Embryonic facial prominence (tissue), 1 donor: Measurements from ENCODE around the gene CISTR.
"Not testable (repeated sequence)": the region's sequence is repeated elsewhere in the genome, so short reads cannot be mapped to it uniquely, and the experiment has no call there.

Experiments used
- DNase-seq: peaks from one replicate; pipeline ENCODE4 v3.0.0-alpha.2; 2016; ENCODE audit errors: extremely low spot score

The CISTR gene

DNA sequence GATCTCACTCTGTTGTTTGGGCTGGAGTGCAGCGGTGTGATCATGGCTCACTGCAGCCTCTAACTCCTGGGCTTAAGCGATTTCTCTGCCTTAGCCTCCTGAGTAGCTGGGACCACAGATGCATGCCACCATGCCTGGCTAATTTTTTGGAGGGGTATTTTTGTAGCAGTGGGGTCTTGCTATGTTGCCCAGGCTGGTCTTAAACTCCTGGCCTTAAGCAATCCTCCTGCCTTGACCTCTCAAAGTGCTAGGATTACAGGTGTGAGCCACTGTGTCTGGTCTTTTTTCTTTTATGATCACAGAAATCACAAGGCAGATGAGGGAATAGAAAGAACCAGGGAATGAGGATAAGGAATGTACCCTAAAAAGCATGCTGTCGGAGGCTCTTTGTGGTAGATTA lies 11.0 kb upstream of the CISTR start:
- not testable (repeated sequence) for DNase-seq

DNA sequence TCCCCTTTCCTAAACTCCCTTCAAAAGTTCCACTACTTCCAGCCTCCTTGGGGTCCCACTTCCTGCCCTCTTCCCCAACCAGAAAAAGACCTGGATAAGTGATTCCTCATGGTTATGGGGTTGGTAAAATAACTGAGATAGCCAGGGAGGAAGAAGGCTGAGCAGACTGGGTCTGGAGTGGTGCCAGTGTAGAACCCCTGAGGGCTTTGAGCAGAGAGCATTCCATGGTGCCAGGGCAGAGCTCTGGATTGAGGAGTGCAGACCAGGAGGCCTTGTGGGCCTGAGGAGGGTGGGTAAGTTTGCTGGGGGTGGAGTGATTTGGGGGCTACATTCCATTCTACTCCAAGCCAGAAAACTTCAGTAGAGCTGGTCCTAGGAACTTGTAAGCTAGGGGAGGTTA lies 9.5 kb upstream of the CISTR start:
- DNase-seq: no peak

DNA sequence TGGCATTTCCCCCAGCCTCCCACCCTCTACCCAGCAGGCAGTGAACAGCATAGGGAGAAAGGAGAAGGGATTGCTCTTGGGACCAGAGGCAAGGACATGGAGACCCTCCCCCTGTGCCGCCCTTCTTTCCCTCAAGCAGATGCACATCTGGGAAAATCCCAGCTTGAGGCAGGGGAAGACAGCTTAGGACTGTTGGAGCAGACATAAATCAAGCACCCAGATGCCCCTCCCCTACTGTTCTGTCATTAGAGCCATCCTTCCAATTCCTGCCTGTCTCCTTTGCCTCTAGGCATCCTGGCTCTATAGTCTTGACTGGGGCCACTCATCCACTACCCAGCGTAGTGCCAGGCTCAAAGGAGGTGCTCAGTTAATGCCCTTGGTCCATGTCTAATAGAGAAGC lies 7.5 kb upstream of the CISTR start:
- no peak for DNase-seq

DNA sequence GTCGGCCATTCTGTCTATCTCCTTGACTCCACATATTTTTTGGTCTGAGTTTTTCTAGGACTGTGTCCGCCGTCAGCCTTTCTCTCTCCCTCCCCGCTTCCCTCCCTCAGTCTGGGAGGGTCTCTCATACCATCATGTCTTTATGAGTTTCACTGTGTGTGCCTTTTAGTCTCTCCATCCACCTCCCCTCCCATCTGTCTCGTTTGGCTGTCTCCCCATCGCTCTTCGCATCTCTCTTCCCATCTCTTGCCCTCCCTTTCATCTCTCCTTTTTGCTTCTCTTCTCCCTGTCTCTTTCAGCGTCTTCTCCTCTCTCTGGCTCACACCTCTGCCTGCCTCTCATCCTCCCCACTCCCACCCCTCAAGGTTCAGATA lies 6.9 kb upstream of the CISTR start:
- DNase-seq: no peak

DNA sequence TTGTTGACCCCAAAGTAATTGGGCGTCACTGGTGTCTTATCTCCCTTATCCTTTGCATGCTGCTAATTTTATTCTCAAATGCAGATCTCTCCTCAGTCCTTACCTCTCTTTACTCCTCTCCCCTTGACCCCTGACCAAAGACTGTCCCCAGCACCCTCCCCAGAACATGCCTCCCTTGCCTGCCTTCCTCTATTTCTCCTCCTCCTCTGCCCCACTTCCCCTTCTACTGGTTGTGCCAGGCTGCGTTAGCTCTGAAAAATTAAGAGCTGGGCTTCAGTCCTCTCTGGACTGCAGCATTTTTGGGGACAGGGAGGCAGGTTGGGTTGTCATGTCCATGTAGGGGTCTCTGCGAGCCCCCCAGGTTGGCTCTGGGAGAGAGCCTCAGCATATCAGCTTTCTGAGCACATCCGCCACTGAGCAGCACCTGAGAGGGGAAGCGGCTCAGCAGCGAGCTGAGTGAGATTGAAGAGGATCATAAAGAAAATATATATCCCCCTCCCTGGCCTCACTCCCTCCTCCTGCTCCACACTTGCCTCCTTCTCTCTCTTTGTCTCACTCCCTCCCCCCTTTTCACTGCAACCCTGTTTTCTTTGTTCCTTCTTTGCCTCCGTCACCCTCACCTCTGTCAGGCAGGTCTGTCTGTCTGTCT lies 6.4 kb upstream of the CISTR start:
- DNase-seq: no peak

DNA sequence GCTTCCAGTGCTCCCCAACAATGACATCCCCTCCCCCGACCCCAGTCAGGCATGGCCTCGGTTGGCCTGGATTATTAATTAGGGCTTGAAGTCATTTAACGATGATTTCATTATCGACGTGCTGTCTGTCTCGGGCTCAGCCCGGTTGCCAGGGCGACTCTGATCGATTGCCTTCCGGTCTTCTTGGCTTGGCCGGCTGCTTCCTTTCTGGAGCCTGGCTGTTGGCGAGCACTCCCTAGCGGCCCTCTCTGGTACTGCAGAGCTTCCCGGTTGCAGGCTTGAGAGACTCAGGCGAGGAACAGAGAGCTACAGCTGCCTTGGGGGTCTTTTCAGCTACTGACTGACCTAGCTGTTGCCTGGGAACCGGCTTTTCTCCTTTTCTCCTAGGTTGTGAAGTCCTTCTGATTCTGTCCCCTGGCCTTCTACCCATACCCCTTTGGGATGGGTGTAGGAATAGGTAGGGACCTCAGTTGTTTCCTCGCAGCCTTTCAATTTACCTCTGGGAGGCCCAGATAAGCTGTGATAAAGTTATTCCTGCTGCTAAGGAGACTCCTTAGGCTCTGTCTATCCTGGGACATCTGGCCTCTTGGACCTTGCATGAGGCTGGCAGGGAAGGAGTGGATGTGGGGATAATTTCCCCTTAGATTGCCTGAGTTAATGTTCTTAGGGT lies 5.5 kb upstream of the CISTR start:
- DNase-seq: no peak

DNA sequence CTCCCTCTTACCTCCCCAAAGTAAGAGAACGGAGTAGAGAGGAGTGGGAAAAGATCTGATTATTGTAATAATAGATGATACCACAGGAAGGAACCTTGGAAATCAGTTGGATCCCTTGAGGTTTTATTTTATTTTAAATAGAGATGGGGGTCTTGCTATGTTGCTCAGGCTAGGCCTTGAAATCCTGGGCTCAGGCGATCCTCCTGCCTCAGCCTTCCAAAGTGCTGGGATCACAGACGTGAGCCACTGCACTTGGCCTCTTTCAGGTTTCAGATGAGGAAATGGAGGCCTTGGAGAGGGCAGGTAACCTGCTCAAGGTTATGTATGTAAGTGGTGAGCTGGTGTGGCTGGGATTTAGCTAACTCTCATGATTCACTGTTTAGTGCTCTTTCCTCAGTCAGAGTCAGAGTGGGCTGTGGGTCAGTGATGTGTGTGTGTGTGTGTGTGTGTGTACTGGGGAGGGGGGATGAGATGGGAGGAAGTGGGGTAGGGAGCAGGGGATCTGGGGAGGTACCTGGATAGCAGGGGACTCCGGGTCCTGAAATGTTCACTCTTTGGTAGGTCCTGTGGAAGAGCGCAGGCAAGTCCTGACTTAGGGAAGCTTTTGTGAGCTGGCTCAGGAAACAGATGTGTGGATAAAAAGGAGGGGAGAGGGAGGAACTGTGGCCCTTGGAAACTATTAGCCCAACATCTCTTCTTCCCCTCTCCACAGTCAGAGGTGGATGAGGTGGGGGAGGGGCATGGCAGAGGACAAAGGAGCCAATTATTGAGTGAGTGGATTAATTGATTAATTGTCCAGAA lies 4.7 kb upstream of the CISTR start:
- no peak for DNase-seq

DNA sequence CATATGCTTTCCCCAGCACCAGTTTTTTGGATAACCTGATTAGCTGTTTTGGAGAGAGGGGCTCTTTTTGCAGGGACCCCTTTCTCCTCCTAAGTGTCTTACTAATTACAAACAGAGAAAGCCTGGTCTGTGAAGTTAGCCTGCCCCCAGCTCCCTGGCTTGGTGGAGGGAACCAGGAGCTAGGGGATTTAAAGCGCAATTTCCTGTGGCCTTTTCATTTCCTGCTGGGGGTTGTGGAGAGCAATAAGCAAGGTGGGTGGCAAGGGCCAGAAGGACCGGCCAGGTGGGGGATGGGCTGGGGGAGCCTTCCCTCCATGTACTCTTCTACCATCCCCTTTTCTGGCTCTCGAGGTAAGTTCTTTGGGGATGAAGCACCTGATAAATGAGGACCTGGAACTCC lies 4.1 kb upstream of the CISTR start:
- DNase-seq: no peak

DNA sequence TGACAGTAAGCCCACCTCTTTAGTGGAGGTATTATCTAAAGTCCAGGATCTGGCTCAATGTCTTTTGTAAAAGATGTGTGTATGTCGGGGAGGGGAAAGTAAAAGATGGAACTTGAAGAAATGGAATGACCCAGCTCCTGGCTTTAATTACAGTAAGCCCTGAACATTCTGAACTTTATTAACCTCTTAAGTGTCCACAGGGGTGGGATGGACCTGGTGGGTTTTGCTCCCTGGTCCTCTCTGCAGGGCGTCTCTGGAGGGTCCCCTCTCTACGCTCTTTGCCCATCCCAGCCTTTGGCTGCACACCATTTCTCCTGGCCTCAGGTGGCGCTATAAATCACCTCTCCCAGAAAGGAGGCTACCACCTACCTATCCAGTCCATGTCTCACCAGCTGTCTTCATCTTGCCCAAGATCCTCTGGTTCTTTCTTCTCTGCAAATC lies 3.7 kb upstream of the CISTR start:
- DNase-seq: no peak

DNA sequence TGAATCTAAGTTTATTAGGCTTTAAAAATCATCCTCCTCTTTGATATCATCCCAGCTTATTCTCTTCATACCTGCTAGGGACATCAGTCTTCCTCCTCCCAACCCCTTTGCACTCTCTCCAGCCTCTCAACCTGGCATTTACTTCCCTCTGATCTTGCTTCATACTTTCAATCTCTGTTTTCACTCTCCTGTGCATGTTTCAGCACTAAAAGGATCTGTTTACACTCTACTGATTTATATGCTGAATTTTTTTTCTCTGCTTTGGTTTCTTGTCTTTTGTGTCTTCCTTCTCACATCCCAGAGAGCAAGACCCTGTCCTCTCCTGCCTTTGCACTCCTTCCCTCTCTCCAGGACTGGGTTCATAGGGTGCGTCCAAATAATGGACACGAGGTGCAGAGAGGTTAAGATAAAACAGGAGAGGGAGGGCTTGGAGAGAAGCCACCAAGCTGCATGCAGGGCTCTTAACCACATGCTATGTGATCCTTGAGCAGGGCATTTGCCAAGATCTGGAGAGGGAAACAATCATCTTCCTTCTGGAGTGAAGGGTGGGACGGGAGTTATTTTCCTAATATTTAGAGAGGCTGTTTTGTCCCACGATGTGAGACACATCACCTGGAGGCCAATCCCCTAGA lies 3.0 kb upstream of the CISTR start:
- no peak for DNase-seq

DNA sequence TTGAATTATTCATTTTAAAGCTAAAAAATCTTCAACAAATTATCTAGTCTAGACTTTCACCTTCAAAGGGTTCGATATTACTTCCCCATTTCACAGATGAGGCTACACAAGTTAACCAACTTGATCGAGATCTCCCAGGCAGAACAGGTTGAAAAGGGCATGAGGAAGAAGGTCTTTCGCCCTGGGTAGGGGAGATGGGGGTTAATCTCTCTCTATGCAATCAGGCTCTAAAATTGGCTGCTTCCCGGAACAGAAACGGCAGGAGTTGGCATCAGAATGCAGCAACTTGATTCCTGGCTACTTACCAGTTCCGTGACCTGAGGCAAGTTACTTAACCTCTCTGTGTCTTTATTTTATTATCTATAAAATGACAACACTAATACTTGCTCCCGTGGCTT lies 2.4 kb upstream of the CISTR start:
- DNase-seq: no peak

DNA sequence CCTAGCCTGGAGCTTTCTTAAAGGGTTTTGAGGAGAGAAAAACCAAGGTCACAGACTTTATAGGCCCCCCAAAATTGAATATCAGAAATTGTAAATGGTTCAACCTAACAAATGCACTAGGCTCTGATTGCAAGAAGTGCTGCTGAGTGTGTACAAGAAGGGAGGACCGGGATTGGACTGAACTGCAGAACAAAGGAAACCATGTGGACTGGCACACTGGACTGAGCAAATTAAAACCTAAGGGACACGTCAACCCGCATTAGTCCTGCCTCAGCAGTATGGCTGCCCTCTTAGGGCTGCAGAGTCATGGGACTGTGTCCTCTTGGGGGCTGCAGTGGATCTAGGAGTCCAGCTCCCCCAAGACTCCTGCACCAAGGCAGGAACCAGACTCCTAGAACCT lies 842 bp upstream of the CISTR start:
- DNase-seq: no peak

DNA sequence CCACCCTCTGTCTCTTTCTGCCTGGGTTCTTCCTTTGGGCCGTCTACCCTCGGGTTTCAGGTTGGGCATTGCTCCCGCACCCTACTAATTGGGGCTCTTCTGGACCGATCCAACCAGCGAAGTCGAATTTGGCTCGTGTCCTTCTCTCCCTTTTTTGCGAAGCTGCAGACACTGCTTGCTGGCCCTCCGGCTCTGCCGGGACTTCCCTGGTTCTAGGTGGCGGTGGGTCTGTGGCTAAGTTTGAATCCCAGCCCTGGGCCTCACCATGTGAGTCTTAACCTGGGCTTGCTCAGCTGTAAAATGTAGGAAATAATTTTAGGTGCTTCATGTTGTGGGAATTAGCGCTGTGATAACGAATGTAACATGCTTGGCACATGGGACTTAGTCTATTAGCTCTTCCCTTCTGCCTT lies 418 bp upstream of the CISTR start:
- DNase-seq: no peak

DNA sequence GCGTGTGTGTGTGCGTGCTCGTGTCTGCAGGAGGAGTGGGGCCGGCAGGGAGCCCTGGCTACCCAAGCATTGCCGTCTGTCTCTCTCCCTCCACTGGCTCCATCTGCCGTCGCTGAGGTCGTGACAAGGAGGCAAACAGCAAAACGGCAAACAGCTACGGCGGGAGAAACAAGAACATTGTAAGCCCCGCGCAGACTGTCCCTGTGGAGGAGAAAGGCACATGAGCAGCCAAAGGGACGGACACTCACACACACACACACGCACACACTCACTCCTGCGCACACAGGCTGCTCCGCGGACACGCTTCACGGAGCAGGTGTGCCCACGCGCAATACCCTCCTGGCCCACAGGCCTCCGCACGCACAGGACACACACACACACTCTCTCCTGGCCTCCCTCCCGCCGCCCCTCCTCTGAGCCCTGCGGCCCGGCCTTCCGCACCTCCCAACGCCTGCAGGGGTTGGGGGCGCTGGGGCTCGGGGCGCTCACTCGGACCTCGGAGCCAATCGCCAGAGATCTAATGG lies 905 bp downstream of the CISTR start:
- no peak for DNase-seq

DNA sequence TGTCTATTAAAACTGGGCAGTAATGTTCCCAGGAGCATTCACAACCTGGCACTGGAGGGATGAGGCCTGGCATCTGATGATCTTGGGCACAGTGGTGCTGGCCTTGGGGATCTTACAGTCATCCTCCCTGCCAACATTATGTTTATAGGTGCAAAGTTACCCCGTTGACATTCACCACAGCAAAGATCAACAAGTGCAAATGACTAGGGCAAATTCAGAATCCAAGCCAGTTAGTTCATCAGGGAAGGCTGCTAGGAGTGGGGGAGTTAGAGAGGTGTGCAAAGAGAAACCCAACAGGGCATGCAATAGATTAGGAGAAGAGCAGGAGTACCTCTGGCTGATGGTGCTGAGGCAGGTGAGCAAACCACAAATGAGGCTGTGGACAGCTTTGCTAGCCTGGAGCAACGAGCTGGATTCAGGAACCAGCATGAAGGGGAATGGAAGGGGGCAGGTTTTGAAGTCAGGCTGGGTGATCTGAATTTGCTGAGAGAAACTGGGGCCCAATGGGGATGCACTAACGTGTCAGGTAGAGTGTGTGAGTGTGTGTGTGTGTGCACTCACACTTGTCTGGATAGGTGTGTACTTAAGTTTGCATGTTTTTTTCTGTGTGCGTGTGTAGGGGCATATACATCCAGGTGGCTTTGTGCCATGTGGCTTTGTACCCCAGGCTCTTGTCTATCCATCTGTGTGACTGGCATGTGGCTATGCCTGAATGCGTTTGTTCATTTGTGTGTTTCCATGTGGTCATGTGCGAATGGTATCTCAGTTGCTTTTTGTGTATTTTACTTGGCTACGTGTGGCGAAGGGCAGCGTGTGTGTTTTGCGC lies 1.6 kb downstream of the CISTR start:
- no peak for DNase-seq

DNA sequence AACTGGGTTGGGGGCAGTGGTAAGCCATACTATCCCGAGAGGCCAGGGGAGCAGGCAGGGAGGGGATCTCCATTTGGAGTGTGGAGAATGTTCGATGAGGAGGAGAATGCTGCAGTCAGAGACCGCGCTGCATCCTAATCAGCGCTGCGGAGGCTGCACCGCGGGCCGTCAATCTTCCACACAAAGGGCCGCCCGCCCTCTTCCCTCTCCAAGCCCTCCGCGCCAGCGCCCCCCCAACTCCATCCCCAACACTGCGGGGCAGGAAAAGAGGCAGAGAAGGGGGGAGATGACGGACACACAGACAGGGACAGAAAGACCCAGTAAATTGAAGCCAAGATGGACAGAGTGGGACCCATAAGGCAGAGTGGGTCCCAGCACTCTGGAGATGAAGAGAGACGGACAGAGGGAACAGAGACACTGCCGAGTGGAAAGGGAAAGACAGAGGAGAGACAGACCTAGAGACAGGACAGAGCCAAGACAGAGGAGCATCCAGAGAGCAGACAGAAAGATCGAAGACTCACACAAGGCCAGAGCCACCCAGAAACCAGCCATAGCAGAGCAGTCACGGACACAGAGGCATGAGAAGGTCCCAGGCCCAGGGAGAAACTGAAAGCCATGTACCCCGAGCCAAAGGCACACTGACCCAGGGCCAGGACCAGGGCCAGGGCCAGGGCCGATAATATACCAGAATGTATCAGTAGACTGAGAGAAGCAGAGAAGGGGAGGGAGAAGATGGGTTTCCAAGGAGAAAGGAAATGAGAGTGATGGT lies 3.5 kb downstream of the CISTR start:
- no peak for DNase-seq

DNA sequence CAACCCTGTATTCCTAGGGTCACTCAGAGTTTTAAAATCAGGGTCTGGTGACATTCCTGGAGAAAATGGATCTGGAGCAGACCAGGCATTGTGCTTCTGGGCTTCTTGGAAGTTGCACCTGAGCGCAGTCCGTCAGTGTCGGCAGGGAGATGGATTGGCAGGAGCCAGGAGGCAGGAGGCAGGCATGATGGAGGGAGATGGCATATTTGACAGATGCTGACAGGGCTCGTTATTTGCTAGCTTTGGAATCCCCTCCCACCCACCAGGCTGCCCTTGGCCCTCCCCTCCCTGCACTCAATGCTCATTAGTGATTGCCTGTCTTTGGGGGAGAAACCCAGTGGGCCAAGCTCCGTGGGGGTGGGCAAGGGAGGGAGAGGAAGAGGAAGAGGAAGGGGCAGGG lies 4.7 kb downstream of the CISTR start:
- no peak for DNase-seq

DNA sequence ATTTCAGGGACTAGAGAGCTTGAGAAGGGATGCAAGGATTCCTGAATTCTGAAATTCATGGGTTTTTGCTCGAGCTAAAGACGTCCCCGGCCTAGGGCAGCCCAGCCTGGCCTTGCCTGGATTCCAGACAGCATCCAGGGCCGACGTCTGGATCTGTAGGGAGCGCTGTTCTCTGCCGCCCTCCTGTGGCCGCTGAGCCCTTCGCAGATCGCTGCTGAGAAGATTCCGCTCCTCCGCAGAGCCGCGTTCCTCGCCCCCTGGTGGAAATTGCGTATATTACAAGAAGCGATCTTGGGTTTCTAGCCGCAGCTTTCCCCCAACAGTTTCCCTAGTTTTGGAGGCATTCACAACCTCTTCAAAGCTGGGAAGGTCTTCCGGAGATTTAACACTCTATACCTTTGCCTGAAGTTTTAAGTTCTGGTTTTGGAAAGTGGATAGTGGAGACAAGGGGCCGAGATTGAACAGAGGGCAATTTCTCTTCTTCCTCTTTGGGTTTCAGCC lies 5.1 kb downstream of the CISTR start:
- DNase-seq: peak; percentile 79

DNA sequence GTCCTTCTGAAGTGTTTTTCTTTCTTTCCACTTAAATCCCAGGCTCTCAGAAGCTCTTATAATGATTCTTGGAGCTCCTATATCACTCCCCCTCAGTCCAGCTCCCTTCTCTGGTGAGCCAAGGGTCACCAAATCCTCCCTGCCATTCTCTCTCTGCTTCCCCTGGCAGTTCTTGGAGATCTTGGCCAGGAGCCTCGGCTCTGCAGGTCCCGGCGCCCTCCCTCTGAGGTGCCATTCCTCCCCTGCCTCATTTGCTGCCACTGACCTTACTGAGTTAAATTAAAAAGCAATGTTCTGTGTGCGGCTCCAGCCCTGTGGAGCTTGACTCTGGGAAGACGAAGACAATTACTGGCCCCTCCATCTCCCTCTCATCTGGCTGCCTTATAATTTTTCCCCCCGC lies 7.0 kb downstream of the CISTR start:
- no peak for DNase-seq

DNA sequence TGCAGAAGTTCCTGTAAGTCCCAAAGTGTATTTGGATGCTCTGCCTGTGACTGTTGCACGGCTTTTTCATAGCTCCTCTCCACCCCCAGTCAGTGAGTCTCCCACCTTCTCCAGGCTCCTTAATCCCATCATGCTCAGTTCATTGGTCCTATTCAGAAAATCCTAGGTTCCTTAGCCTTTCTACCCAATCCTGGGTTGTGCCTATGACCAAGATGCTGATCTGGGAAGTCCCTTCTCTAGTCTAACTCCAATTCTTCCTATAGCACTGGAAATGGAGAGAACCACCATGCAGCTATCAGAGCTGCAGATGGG lies 7.7 kb downstream of the CISTR start:
- no peak for DNase-seq
